MCF 10A (cell line): ENCODE measurements around the gene CBY1. TPM values are rescaled to one million over a fixed set of nuclear protein-coding genes. Genes with fewer than 3 reads are reported as not detected.

Experiments used
- BruUV-seq: library from RNA; stranded (reverse); fragments of 400-500 nt; replicated peaks from 2 replicates; lab custom pipeline; 2021; lab: Mats Ljungman, UMichigan
- CTCF ChIA-PET: fragments of 300-600 bp; sonication (Branson Sonifier 250); formaldehyde crosslinking; extraction: SDS; loops from one replicate; lab custom pipeline; 2021; ENCODE audit warnings: antibody characterized with exemption, inconsistent platforms; lab: Yijun Ruan, JAX
- POLR2A ChIA-PET: fragments of 300-600, 350-650 bp; sonication (Branson Sonifier 250); formaldehyde crosslinking; extraction: SDS; loops from one replicate; lab custom pipeline; 2020; ENCODE audit warnings: antibody characterized with exemption, inconsistent platforms; lab: Yijun Ruan, JAX
- DNase-seq: peaks from one replicate; pipeline ENCODE4 v3.0.0-alpha.2; 2018; ENCODE audit not compliant: unreplicated experiment
- H3K27ac Mint-ChIP-seq: one replicate; pipeline ENCODE4 v1.8.0; 2022; ENCODE audit warnings: mild to moderate bottlenecking, low read depth, mixed read lengths; ENCODE audit not compliant: unreplicated experiment
- H3K27me3 Mint-ChIP-seq: one replicate; pipeline ENCODE4 v1.8.0; 2022; ENCODE audit warnings: mixed read lengths; ENCODE audit not compliant: insufficient read depth, unreplicated experiment
- H3K36me3 Mint-ChIP-seq: one replicate; pipeline ENCODE4 v1.8.0; 2022; ENCODE audit warnings: mild to moderate bottlenecking, moderate library complexity, mixed read lengths; ENCODE audit not compliant: insufficient read depth, unreplicated experiment
- H3K4me1 Mint-ChIP-seq: one replicate; pipeline ENCODE4 v1.8.0; 2022; ENCODE audit warnings: mixed read lengths; ENCODE audit not compliant: insufficient read depth, unreplicated experiment
- H3K4me3 Mint-ChIP-seq: one replicate; pipeline ENCODE4 v1.8.0; 2022; ENCODE audit warnings: mild to moderate bottlenecking, moderate library complexity, mixed read lengths; ENCODE audit not compliant: unreplicated experiment
- H3K9me3 Mint-ChIP-seq: one replicate; pipeline ENCODE4 v1.8.0; 2022; ENCODE audit warnings: mixed read lengths; ENCODE audit not compliant: unreplicated experiment
- intact Hi-C: fragments of 100-400 bp; cut with micrococcal nuclease; formaldehyde crosslinking; loops from 2 replicates; pipeline ENCODE4 v1.14.1; 2022
- total RNA-seq: library from RNA; stranded (reverse); gene quantifications from 2 replicates; pipeline ENCODE4 v1.2.3, GENCODE V29; 2022
- TF ChIP-seq, protein P1 (sequence below): fragments of 200-600 bp; IDR thresholded peaks from one replicate; pipeline ENCODE4 v1.8.0; 2022; ENCODE audit warnings: antibody characterized with exemption, mild to moderate bottlenecking; ENCODE audit not compliant: unreplicated experiment

Gene CBY1
- total RNA-seq, 1 experiment from 2014 or later = 40.6 TPM

DNA sequence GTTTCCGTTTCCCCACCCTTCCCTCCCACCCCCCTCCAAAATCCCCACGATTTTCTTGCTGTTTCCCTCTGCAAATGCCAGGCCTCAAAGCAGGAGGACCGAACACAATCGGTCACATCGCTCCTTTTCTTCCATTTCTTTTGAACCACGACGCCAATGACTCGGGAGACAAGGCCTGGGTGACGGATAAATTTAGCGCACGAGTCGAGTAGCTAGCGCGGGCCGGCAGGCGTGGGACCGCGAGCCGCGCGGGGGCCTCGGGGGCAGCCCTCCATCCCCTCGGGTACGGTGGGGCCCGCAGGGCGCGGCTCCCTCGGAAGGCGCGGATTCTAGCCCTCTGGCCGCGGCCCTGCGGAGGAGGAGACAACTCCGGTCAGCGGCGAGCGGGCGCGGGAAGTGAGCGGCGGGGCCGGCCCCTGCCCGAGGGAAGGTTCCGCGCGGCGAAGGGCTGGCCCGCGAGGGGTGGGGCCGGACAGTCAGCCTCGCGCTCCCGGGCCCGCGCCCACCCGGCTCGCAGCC, 43.9 kb downstream of the CBY1 start:
- no peaks in the 10 kb centered on the region for H3K9me3 Mint-ChIP-seq
- POLR2A ChIA-PET = interaction anchor here (0.6 to 8.7 kb wide), 16 partner anchors 6 to 643 kb away, joined by 3 to 223 read pairs (median 5); partner anchors contain the start of genes CBY1, FAM227A, GTPBP1 and PICK1
- no peaks in the 10 kb centered on the region for H3K27me3 Mint-ChIP-seq
- intact Hi-C loops = no loop called here
- TF ChIP-seq, protein P1, sequence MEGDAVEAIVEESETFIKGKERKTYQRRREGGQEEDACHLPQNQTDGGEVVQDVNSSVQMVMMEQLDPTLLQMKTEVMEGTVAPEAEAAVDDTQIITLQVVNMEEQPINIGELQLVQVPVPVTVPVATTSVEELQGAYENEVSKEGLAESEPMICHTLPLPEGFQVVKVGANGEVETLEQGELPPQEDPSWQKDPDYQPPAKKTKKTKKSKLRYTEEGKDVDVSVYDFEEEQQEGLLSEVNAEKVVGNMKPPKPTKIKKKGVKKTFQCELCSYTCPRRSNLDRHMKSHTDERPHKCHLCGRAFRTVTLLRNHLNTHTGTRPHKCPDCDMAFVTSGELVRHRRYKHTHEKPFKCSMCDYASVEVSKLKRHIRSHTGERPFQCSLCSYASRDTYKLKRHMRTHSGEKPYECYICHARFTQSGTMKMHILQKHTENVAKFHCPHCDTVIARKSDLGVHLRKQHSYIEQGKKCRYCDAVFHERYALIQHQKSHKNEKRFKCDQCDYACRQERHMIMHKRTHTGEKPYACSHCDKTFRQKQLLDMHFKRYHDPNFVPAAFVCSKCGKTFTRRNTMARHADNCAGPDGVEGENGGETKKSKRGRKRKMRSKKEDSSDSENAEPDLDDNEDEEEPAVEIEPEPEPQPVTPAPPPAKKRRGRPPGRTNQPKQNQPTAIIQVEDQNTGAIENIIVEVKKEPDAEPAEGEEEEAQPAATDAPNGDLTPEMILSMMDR = no peak
- H3K4me3 Mint-ChIP-seq = peak overlapping the region; percentile 79
- CTCF ChIA-PET = interaction anchor here (0.5 to 4.9 kb wide), 4 partner anchors 17 to 333 kb away, joined by 3 to 40 read pairs (median 4); partner anchors contain the start of gene TOMM22
- peak overlapping the region; percentile 85 for H3K27ac Mint-ChIP-seq
- H3K36me3 Mint-ChIP-seq = peaks cover 9% of the 10 kb centered on the region
- BruUV-seq = no TSS peak
- H3K4me1 Mint-ChIP-seq = peaks cover 27% of the 10 kb centered on the region
- DNase-seq = peak; percentile 70

GRCh38 chr22:38700789-38701628, 44.6 kb downstream of the CBY1 start, which contains the start of gene JOSD1:
JOSD1 (minus strand) TSS chr22:38700943; CDS start chr22:38699987, 956 bp downstream.
- intact Hi-C loops = no loop called here
- peak within 1 kb of the TSS; percentile 85 for H3K27ac Mint-ChIP-seq
- TF ChIP-seq, protein P1 = no peak
- ChIA-PET CTCF (interaction anchor here (0.5 to 4.9 kb wide), 2 partner anchors 18 to 199 kb away, joined by 3 to 40 read pairs; partner anchors contain the start of gene TOMM22), POLR2A (interaction anchor here (0.7 to 8.7 kb wide), 6 partner anchors 6 to 48 kb away, joined by 3 to 223 read pairs (median 12); partner anchors contain the start of genes CBY1, FAM227A, GTPBP1 and TOMM22)
- peaks cover 9% of the 10 kb centered on the region for H3K36me3 Mint-ChIP-seq
- peak; percentile 92 for DNase-seq
- no peaks in the 10 kb centered on the region for H3K27me3 Mint-ChIP-seq
- peaks cover 27% of the 10 kb centered on the region for H3K4me1 Mint-ChIP-seq
- H3K4me3 Mint-ChIP-seq = peak within 1 kb of the TSS; percentile 79
- no peaks in the 10 kb centered on the region for H3K9me3 Mint-ChIP-seq
- TSS peak; percentile 82 for BruUV-seq

GRCh38 chr22:38704654-38705234, 48.3 kb downstream of the CBY1 start:
- no peak for DNase-seq
- no peaks in the 10 kb centered on the region for H3K27me3 Mint-ChIP-seq
- BruUV-seq = no TSS peak
- H3K4me3 Mint-ChIP-seq = peak overlapping the region; percentile 88
- H3K27ac Mint-ChIP-seq = peak overlapping the region; percentile 88
- ChIA-PET POLR2A (interaction anchor here (0.6 to 5.1 kb wide), 13 partner anchors 8 to 614 kb away, joined by 3 to 118 read pairs (median 4); partner anchors contain the start of genes JOSD1, MAFF, RPL3 and SUN2), CTCF (no interaction called here)
- TF ChIP-seq, protein P1 = no peak
- H3K4me1 Mint-ChIP-seq = peaks cover 25% of the 10 kb centered on the region
- H3K9me3 Mint-ChIP-seq = no peaks in the 10 kb centered on the region
- H3K36me3 Mint-ChIP-seq = peaks cover 8% of the 10 kb centered on the region
- intact Hi-C loops = no loop called here
